ENCODE measurements around the gene UST. TPM values are rescaled to one million over a fixed set of nuclear protein-coding genes. Genes with fewer than 3 reads are reported as not detected.

UST gene
- total and polyA plus RNA-seq, 9 of the 15 experiments (the other 6 are each of a cell fraction or from before 2014, with no cell fraction given) = 0.04 to 0.10 TPM; not detected in 7

- TF ChIP-seq FOXJ3 (CRISPR knock-in tag; IDR thresholded peaks at IDR 0.05) (no peak), IFI16 (CRISPR knock-in tag; IDR thresholded peaks at IDR 0.05) (no peak), BACH1 (tag; IDR thresholded peaks at IDR 0.05) (no peak), ILF3 (IDR thresholded peaks at IDR 0.05; ENCODE audit: borderline replicate concordance) (no peak)
Observed at GRCh38 chr6:148760568-148761526, 14.0 kb downstream of the UST start (continued).

- H3K4me2 ChIP-seq (ENCODE audit: insufficient read depth, low read length) = no peak overlapping the region
- in situ Hi-C loops (cut with MboI) (no loop called here), intact Hi-C loops (cut with micrococcal nuclease) (no loop called here)
- H2AFZ ChIP-seq (ENCODE audit: low read depth, low read length) = no peak overlapping the region
- no peaks in the 10 kb centered on the region for H4K20me1 ChIP-seq (replicated peaks; ENCODE audit: control insufficient read depth, insufficient read depth, low read length)
- no peak overlapping the region for H3K9ac ChIP-seq (ENCODE audit: insufficient read depth in 1 of 2, low read depth in 2 of 2, low read length in 2 of 2)
- H3K4me3 ChIP-seq = no peak overlapping the region
- H3K27me3 ChIP-seq (ENCODE audit: control insufficient read depth in 2 of 2, insufficient read depth in 2 of 2, low read length in 2 of 2) = peaks cover 16 to 22% of the 10 kb centered on the region in 2 experiments; a peak in 3 of 5 replicates
- H3K9me1 ChIP-seq (ENCODE audit: control insufficient read depth, insufficient read depth, low read length) = no peaks in the 10 kb centered on the region
- no peaks in the 10 kb centered on the region for H3K79me2 ChIP-seq (ENCODE audit: control insufficient read depth, insufficient read depth, low read length)
- 1% methylated on average over 8 of the region's 8 CpGs for WGBS (ENCODE audit: insufficient coverage, low coverage, missing lambda C conversion rate)
- H3K27ac ChIP-seq (ENCODE audit: extremely low read depth, low read depth, low read length) = no peak overlapping the region
- FAIRE-seq (no peak), DNase-seq (ENCODE audit: extremely low read depth in 1 of 4, low spot score in 3 of 4) (no peak), ATAC-seq (no peak)
- no peak for TF ChIP-seq KDM5B (IDR thresholded peaks at IDR 0.05; ENCODE audit: insufficient replicate concordance, low read depth, low read length)
- TF ChIP-seq STAT6 (CRISPR knock-in tag; IDR thresholded peaks at IDR 0.05) = no peak
- TF ChIP-seq ZNF263 (CRISPR knock-in tag; IDR thresholded peaks at IDR 0.05; ENCODE audit: borderline replicate concordance) = no peak
- TF ChIP-seq HMGN3 (IDR thresholded peaks at IDR 0.05; ENCODE audit: borderline replicate concordance, extremely low read depth, insufficient read length, low read depth, low read length) = no peak
- no peak for TF ChIP-seq SMAD1 (IDR thresholded peaks at IDR 0.05; ENCODE audit: low read depth, low read length, partially characterized antibody)
- TF ChIP-seq NUFIP1 (IDR thresholded peaks at IDR 0.05; ENCODE audit: partially characterized antibody) = no peak
- TF ChIP-seq ZNF217 (CRISPR knock-in tag; IDR thresholded peaks at IDR 0.05) = no peak
- no TSS peak for BruUV-seq (replicated peaks)
- no peaks in the 10 kb centered on the region for H3K4me1 ChIP-seq (replicated peaks in 1 of 2; ENCODE audit: control insufficient read depth in 2 of 2, insufficient read depth in 2 of 2, low read length in 2 of 2)
- ChIA-PET CTCF (ENCODE audit: low intra/inter-chr PET ratio) (no interaction called here), POLR2A (interaction anchor here (0.8 to 1.1 kb wide), 2 partner anchors 10 to 162 kb away, joined by 3 to 4 read pairs; no protein-coding TSS in a partner anchor)
- H3K36me3 ChIP-seq (ENCODE audit: control insufficient read depth, insufficient read depth, low read length) = no peaks in the 10 kb centered on the region
- no peaks in the 10 kb centered on the region for H3K9me3 ChIP-seq (replicated peaks; ENCODE audit: control insufficient read depth, insufficient read depth, low read depth, low read length)
Observed at GRCh38 chr6:148761527-148762011, 14.7 kb downstream of the UST start.
